GM18868 (cell line): ENCODE results near the gene GALNT11.
A peak's percentile ranks its signal among the peaks of the same experiment; 100 is the strongest.
"Not testable (repeated sequence)": the region's sequence is repeated elsewhere in the genome, so short reads cannot be mapped to it uniquely, and the experiment has no call there.

Experiments
- ATAC-seq: cut with Tn5 transposase; IDR thresholded peaks from one replicate; pipeline ENCODE4 v1.9.1; 2021; ENCODE audit warnings: mild to moderate bottlenecking, moderate library complexity; ENCODE audit not compliant: unreplicated experiment

The GALNT11 gene

GRCh38 chr7:152025077-152025936 lies at the start of gene GALNT11:
GALNT11 (plus strand) TSS chr7:152025674; CDS start chr7:152094228, 68,554 bp downstream.
- ATAC-seq = peak; percentile 96

GRCh38 chr7:151978616-151979015 lies 46.9 kb upstream of the GALNT11 start:
- ATAC-seq = no peak

- ATAC-seq = no peak
These were observed 44.3 kb upstream of the GALNT11 start for GRCh38 chr7:151981223-151981622.

GRCh38 chr7:151982806-151983205 lies 42.7 kb upstream of the GALNT11 start:
- ATAC-seq = no peak

GRCh38 chr7:151984612-151985011 lies 40.9 kb upstream of the GALNT11 start:
- no peak for ATAC-seq

- no peak for ATAC-seq
These were observed 37.5 kb upstream of the GALNT11 start for GRCh38 chr7:151987748-151988529.

GRCh38 chr7:151992375-151992774 lies 33.1 kb upstream of the GALNT11 start:
- ATAC-seq = peak; percentile 73

GRCh38 chr7:151993977-151994676 lies 31.3 kb upstream of the GALNT11 start:
- ATAC-seq = no peak

GRCh38 chr7:151999424-152000090 lies 25.9 kb upstream of the GALNT11 start:
- ATAC-seq = no peak

GRCh38 chr7:152000191-152000590 lies 25.3 kb upstream of the GALNT11 start:
- ATAC-seq = no peak

- ATAC-seq = no peak
These were observed 19.1 kb upstream of the GALNT11 start for GRCh38 chr7:152006336-152006735.

- no peak for ATAC-seq
These were observed 13.6 kb upstream of the GALNT11 start for GRCh38 chr7:152011860-152012259.

GRCh38 chr7:152013230-152013629 lies 12.2 kb upstream of the GALNT11 start:
- ATAC-seq = no peak

GRCh38 chr7:152013974-152014373 lies 11.5 kb upstream of the GALNT11 start:
- no peak for ATAC-seq

GRCh38 chr7:152014722-152015121 lies 10.8 kb upstream of the GALNT11 start:
- no peak for ATAC-seq

GRCh38 chr7:152015600-152015999 lies 9.9 kb upstream of the GALNT11 start:
- no peak for ATAC-seq

GRCh38 chr7:152016947-152017346 lies 8.5 kb upstream of the GALNT11 start:
- ATAC-seq = no peak

- not testable (repeated sequence) for ATAC-seq
These were observed 7.8 kb upstream of the GALNT11 start for GRCh38 chr7:152017683-152018082.

GRCh38 chr7:152021740-152022139 lies 3.7 kb upstream of the GALNT11 start:
- not testable (repeated sequence) for ATAC-seq

- ATAC-seq = no peak
These were observed 740 bp downstream of the GALNT11 start for GRCh38 chr7:152025937-152026890.
